MM.1S (cell line): Measurements from ENCODE around the gene POMP.

Experiments used
- EZH2 ChIP-seq: fragments of 300-600 bp; sonication (generic); optimal IDR thresholded peaks from 2 replicates; pipeline ENCODE3; 2017; ENCODE audit warnings: low read depth, mild to moderate bottlenecking, antibody characterized with exemption, low read length, mixed read lengths
- TF ChIP-seq, protein P1 (sequence below): fragments of 300-600 bp; sonication (generic); IDR thresholded peaks from 2 replicates; pipeline ENCODE4 v1.5.1; 2016; ENCODE audit warnings: antibody characterized with exemption, low read length, mixed read lengths

DNA sequence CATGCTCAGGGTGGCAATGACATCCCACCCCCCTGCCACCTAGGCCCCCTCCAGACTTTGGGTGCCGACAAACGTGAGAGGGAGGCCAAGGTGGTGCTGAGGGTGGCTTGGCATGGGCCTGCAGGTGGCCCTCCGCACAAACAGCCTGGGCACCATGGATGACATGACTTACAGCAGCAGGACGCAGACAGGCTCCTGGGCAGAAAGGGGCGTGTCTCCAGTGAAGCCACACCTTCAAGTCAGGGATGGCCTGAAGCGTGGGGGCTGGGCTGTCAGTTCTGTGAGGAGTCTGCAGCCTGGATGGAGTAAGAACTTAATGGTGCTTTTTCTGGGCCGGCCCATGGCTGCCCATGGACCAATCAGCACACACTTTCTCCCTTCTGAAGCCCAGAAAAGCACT, 25.3 kb downstream of the POMP start:
- TF ChIP-seq, protein P1, sequence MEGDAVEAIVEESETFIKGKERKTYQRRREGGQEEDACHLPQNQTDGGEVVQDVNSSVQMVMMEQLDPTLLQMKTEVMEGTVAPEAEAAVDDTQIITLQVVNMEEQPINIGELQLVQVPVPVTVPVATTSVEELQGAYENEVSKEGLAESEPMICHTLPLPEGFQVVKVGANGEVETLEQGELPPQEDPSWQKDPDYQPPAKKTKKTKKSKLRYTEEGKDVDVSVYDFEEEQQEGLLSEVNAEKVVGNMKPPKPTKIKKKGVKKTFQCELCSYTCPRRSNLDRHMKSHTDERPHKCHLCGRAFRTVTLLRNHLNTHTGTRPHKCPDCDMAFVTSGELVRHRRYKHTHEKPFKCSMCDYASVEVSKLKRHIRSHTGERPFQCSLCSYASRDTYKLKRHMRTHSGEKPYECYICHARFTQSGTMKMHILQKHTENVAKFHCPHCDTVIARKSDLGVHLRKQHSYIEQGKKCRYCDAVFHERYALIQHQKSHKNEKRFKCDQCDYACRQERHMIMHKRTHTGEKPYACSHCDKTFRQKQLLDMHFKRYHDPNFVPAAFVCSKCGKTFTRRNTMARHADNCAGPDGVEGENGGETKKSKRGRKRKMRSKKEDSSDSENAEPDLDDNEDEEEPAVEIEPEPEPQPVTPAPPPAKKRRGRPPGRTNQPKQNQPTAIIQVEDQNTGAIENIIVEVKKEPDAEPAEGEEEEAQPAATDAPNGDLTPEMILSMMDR, result no peak
- TF ChIP-seq EZH2, result no peak
